Transverse colon (tissue), 4 donors: ENCODE measurements around the gene SLC17A7.

Experiments
- EP300 ChIP-seq: sonication (generic); formaldehyde crosslinking; IDR thresholded peaks from one replicate; pipeline ENCODE4 v1.6.1; 2017; ENCODE audit warnings: antibody characterized with exemption, low read depth
- POLR2A ChIP-seq: fragments of 450-650 bp; IDR thresholded peaks from one replicate; pipeline ENCODE4 v1.6.1; 2016; ENCODE audit warnings: antibody characterized with exemption, mild to moderate bottlenecking, moderate library complexity
- POLR2AphosphoS5 ChIP-seq, 3 donors: sonication (generic); formaldehyde crosslinking; IDR thresholded peaks; one replicate each; pipeline ENCODE4 v1.6.1; 2016; ENCODE audit warnings: antibody characterized with exemption in 3 of 3
- TF ChIP-seq, protein P1 (sequence below), 5 experiments: fragments of 200-600 bp in 3 of 5; fragments of 450-650 bp in 2 of 5; sonication (generic) in 3 of 5; IDR thresholded peaks; 1 replicate in 2 of 5; 2 replicates in 3 of 5; pipeline ENCODE4 v1.5.1; 2016 to 2017; ENCODE audit warnings: antibody characterized with exemption in 5 of 5, inconsistent platforms in 3 of 5, mild to moderate bottlenecking in 2 of 5, moderate library complexity in 1 of 5

DNA sequence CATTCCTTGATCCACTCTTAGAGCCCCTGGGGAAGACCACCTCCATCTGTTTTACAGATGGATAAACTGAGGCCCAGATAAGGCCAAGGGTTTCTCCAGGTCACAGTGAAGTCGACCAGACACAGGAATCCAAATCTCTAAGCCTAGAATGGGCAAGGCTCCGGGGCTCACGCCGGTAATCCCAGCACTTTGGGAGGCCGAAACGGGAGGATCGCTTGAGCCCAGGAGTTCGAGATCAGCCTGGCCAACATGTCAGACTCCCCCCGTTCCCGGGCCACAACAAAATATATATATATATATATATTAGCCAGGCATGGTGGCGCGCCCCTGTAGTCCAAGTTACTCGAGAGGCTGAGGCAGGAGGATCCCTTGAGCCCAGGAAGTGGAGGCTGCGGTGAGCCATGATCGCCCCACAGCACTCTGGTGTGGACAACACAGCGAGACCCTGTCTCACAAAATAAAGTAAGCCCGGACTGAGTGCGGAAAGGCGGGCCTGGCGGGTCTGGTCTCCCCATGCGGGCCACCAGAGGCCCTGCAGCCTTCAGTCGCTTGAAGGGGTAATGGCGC is 45.5 kb upstream of the SLC17A7 start:
- TF ChIP-seq EP300 = no peak
- TF ChIP-seq, protein P1, sequence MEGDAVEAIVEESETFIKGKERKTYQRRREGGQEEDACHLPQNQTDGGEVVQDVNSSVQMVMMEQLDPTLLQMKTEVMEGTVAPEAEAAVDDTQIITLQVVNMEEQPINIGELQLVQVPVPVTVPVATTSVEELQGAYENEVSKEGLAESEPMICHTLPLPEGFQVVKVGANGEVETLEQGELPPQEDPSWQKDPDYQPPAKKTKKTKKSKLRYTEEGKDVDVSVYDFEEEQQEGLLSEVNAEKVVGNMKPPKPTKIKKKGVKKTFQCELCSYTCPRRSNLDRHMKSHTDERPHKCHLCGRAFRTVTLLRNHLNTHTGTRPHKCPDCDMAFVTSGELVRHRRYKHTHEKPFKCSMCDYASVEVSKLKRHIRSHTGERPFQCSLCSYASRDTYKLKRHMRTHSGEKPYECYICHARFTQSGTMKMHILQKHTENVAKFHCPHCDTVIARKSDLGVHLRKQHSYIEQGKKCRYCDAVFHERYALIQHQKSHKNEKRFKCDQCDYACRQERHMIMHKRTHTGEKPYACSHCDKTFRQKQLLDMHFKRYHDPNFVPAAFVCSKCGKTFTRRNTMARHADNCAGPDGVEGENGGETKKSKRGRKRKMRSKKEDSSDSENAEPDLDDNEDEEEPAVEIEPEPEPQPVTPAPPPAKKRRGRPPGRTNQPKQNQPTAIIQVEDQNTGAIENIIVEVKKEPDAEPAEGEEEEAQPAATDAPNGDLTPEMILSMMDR (IDR thresholded peaks at IDR 0.05) = peak in 1 of 5 experiments; percentile 29
- TF ChIP-seq POLR2A = no peak
- no peak for TF ChIP-seq POLR2AphosphoS5 (IDR thresholded peaks at IDR 0.05)
